ENCODE measurements around the gene BTN3A1.

BTN3A1 gene

GRCh38 chr6:26457806-26458688 is 56.0 kb downstream of the BTN3A1 start, which contains the start of gene BTN2A1 (continued):
- no peak for TF ChIP-seq ZNF350 (tag by site-specific recombination; IDR thresholded peaks at IDR 0.05)
- no peak for TF ChIP-seq ZBTB6 (tag by site-specific recombination; IDR thresholded peaks at IDR 0.05)
- TF ChIP-seq IKZF3 (tag by site-specific recombination; IDR thresholded peaks at IDR 0.05), result peak; percentile 92
- TF ChIP-seq ZNF366 (tag by site-specific recombination; conservative IDR thresholded peaks at IDR 0.05), result peak; percentile 88
- TF ChIP-seq ZBTB26 (tag by site-specific recombination; optimal IDR thresholded peaks at IDR 0.05), result no peak
- TF ChIP-seq ZNF677 (tag by site-specific recombination; IDR thresholded peaks at IDR 0.05), result no peak
- TF ChIP-seq REST (tag by site-specific recombination; IDR thresholded peaks at IDR 0.05), result no peak
- TF ChIP-seq ZNF501 (tag by site-specific recombination; IDR thresholded peaks at IDR 0.05), result peak; percentile 50; the same call in 1 of the 2 replicates
- TF ChIP-seq KLF9 (tag by site-specific recombination; IDR thresholded peaks at IDR 0.05; ENCODE audit: low read depth), result peak; percentile 24; the same call in 1 of the 2 replicates
- TF ChIP-seq KLF17 (tag by site-specific recombination; IDR thresholded peaks at IDR 0.05), result no peak
- no peak for TF ChIP-seq SCRT1 (tag by site-specific recombination; IDR thresholded peaks at IDR 0.05; ENCODE audit: borderline replicate concordance)
- no peak for TF ChIP-seq ZBTB44 (tag by site-specific recombination; IDR thresholded peaks at IDR 0.05)
- TF ChIP-seq KLF16 (tag by site-specific recombination; IDR thresholded peaks at IDR 0.05), result no peak
- no peak for TF ChIP-seq TRIM28 (IDR thresholded peaks at IDR 0.05; ENCODE audit: borderline replicate concordance, low read length)
- no peak for TF ChIP-seq ZNF341 (tag by site-specific recombination; IDR thresholded peaks at IDR 0.05; ENCODE audit: low read depth)
- no peak for TF ChIP-seq ZNF704 (tag by site-specific recombination; IDR thresholded peaks at IDR 0.05)
- TF ChIP-seq ZNF639 (tag by site-specific recombination; IDR thresholded peaks at IDR 0.05), result no peak
- TF ChIP-seq ZNF623 (tag by site-specific recombination; IDR thresholded peaks at IDR 0.05), result no peak
- TF ChIP-seq CTCF (tag by site-specific recombination; IDR thresholded peaks at IDR 0.05), result peak; percentile 71
- TF ChIP-seq ZSCAN5A (tag by site-specific recombination; IDR thresholded peaks at IDR 0.05), result no peak
